AG04450 (cell line): Measurements from ENCODE around the gene DUSP5. TPM values are rescaled to one million over a fixed set of nuclear protein-coding genes. Genes with fewer than 3 reads are reported as not detected.

Experiments
- CTCF ChIA-PET: fragments of 300-600, 350-600 bp; formaldehyde crosslinking; extraction: SDS; loops from one replicate; lab custom pipeline; 2022; ENCODE audit warnings: antibody characterized with exemption, inconsistent platforms; lab: Charles Lee
- POLR2A ChIA-PET: fragments of 350-600 bp; formaldehyde crosslinking; extraction: SDS; loops from one replicate; lab custom pipeline; 2021; ENCODE audit warnings: antibody characterized with exemption, inconsistent platforms; lab: Yijun Ruan, JAX
- DNase-seq: peaks from one replicate; pipeline ENCODE4 v3.0.0-alpha.2; 2011; ENCODE audit warnings: low read depth, low spot score
- H3K27ac ChIP-seq: one replicate; pipeline ENCODE4 v1.5.1; 2012; ENCODE audit warnings: low read depth, low read length, control low read depth
- H3K27me3 ChIP-seq: one replicate; pipeline ENCODE4 v1.6.0; 2012; ENCODE audit warnings: low read length; ENCODE audit not compliant: control insufficient read depth, insufficient read depth
- H3K4me3 ChIP-seq: 2 replicates; pipeline ENCODE4 v1.5.1; 2011; ENCODE audit warnings: mild to moderate bottlenecking, low read depth, low read length, control low read depth
- H3K9me3 ChIP-seq: 2 replicates; pipeline ENCODE4 v1.5.1; 2012; ENCODE audit warnings: low read length; ENCODE audit not compliant: control insufficient read depth, insufficient read depth
- CTCF ChIP-seq: IDR thresholded peaks from 2 replicates; pipeline ENCODE4 v1.5.1; 2011; ENCODE audit warnings: low read depth, low read length, control low read depth, inconsistent platforms
- polyA plus RNA-seq: library from polyadenylated mRNA; depleted of rRNA; stranded (reverse); fragments of >200 nt; gene quantifications from 2 replicates; pipeline ENCODE4 v1.2.3, GENCODE V29; 2011

Gene DUSP5
- polyA plus RNA-seq, 1 experiment, result 35.7 TPM

- POLR2A ChIA-PET, result no interaction called here
- no peak for DNase-seq
- CTCF ChIA-PET, result interaction anchor here (0.6 to 8.3 kb wide), 7 partner anchors 11 to 412 kb away, joined by 3 to 141 read pairs (median 3); partner anchors contain the start of gene SMNDC1
- Histone ChIP-seq H3K4me3 (no peak overlapping the region), H3K27ac (no peak overlapping the region), H3K9me3 (no peaks in the 10 kb centered on the region), H3K27me3 (no peaks in the 10 kb centered on the region)
- TF ChIP-seq CTCF, result no peak
Measured at GRCh38 chr10:110549211-110549610, 51.5 kb downstream of the DUSP5 start.

- peaks cover 2% of the 10 kb centered on the region for H3K27me3 ChIP-seq
- ChIA-PET POLR2A (no interaction called here), CTCF (no interaction called here)
- DNase-seq, result no peak
- H3K4me3 ChIP-seq, result no peak overlapping the region
- TF ChIP-seq CTCF, result no peak
- no peaks in the 10 kb centered on the region for H3K9me3 ChIP-seq
- no peak overlapping the region for H3K27ac ChIP-seq
Measured at GRCh38 chr10:110553905-110554304, 56.2 kb downstream of the DUSP5 start.

GRCh38 chr10:110556296-110556695 lies 58.6 kb downstream of the DUSP5 start:
- DNase-seq, result no peak
- peaks cover 2% of the 10 kb centered on the region for H3K27me3 ChIP-seq
- CTCF ChIA-PET, result no interaction called here
- H3K4me3 ChIP-seq, result no peak overlapping the region
- no peak overlapping the region for H3K27ac ChIP-seq
- no peak for TF ChIP-seq CTCF
- H3K9me3 ChIP-seq, result no peaks in the 10 kb centered on the region
- POLR2A ChIA-PET, result no interaction called here

GRCh38 chr10:110556969-110557601 lies 59.4 kb downstream of the DUSP5 start:
- ChIA-PET CTCF (interaction anchor here (0.7 to 1.9 kb wide), 6 partner anchors 10 to 360 kb away, joined by 3 to 7 read pairs (median 3); partner anchors contain the start of gene SMC3), POLR2A (no interaction called here)
- no peak overlapping the region for H3K27ac ChIP-seq
- peaks cover 2% of the 10 kb centered on the region for H3K27me3 ChIP-seq
- no peak for DNase-seq
- H3K4me3 ChIP-seq, result no peak overlapping the region
- H3K9me3 ChIP-seq, result no peaks in the 10 kb centered on the region
- TF ChIP-seq CTCF, result peak; percentile 59

- POLR2A ChIA-PET, result no interaction called here
- Histone ChIP-seq H3K27ac (no peak overlapping the region), H3K4me3 (no peak overlapping the region), H3K9me3 (no peaks in the 10 kb centered on the region), H3K27me3 (peaks cover 2% of the 10 kb centered on the region)
- CTCF ChIA-PET, result interaction anchor here (0.6 to 1.9 kb wide), 10 partner anchors 9 to 361 kb away, joined by 3 to 7 read pairs (median 3); partner anchors contain the start of gene SMC3
- DNase-seq, result no peak
- no peak for TF ChIP-seq CTCF
Measured at GRCh38 chr10:110558041-110558440, 60.3 kb downstream of the DUSP5 start.
